Endothelial cell of umbilical vein (primary cell): ENCODE results near the gene PTRH1.

Experiments used
- EZH2 ChIP-seq: IDR thresholded peaks from 2 replicates; pipeline ENCODE4 v1.6.1; 2012; ENCODE audit warnings: borderline replicate concordance, low read depth, mild to moderate bottlenecking, moderate library complexity, low read length, inconsistent platforms; ENCODE audit not compliant: severe bottlenecking
- POLR2AphosphoS5 ChIP-seq: IDR thresholded peaks from 2 replicates; pipeline ENCODE4 v1.6.1; 2012; ENCODE audit warnings: low read depth, mild to moderate bottlenecking, control low read depth, low read length, moderate library complexity; ENCODE audit not compliant: insufficient read depth
- TF ChIP-seq, protein P1 (sequence below), 2 donors: IDR thresholded peaks; 1 replicate in 1 of 2; 2 replicates in 1 of 2; pipeline ENCODE4 v1.5.1; 2011; ENCODE audit warnings: low read length in 2 of 2, mild to moderate bottlenecking in 2 of 2, moderate library complexity in 2 of 2, control low read depth in 1 of 2, inconsistent platforms in 1 of 2, low read depth in 1 of 2; ENCODE audit not compliant: insufficient read depth in 1 of 2; ENCODE audit errors: extremely low read depth in 1 of 2

DNA sequence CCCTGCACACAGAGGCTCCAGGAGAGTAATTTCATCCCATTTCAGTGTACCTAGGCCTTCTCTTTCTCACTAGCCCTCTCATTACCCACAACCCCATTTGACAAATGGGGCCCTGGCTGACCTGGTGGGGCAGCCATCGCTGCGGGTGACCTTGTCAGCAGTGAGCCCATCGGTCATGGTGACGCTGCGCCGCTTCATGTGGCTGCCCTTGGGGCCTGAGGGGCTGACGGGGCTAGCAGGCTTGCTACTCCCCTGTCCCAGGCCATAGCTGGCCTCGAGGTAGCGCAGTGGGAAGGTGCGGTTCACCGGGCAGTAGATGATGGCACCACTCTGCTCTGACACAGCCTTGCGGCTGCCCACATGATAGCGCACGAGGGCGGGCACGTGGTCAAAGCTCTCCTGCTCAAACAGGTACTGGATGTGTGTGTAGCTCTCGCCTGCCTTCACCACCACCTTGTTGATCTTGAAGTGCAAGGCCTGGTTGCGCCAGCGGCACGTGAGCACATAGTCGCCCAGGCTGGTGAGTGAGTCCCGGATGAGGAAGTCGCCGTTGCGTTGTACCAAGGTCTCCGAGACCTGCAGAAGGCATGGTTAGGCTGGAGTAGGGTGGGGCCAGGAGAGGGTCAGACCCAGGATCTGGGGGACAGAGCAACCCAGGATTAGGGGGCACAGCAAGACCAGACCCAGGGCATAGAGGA is 33.8 kb upstream of the PTRH1 start:
- TF ChIP-seq, protein P1, sequence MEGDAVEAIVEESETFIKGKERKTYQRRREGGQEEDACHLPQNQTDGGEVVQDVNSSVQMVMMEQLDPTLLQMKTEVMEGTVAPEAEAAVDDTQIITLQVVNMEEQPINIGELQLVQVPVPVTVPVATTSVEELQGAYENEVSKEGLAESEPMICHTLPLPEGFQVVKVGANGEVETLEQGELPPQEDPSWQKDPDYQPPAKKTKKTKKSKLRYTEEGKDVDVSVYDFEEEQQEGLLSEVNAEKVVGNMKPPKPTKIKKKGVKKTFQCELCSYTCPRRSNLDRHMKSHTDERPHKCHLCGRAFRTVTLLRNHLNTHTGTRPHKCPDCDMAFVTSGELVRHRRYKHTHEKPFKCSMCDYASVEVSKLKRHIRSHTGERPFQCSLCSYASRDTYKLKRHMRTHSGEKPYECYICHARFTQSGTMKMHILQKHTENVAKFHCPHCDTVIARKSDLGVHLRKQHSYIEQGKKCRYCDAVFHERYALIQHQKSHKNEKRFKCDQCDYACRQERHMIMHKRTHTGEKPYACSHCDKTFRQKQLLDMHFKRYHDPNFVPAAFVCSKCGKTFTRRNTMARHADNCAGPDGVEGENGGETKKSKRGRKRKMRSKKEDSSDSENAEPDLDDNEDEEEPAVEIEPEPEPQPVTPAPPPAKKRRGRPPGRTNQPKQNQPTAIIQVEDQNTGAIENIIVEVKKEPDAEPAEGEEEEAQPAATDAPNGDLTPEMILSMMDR (IDR thresholded peaks at IDR 0.05; ENCODE audit: extremely low read depth in 1 of 2, insufficient read depth in 1 of 2, low read depth in 1 of 2, low read length in 2 of 2), result no peak
- TF ChIP-seq EZH2 (no peak), POLR2AphosphoS5 (no peak)
